ENCODE data around the gene CDR2L.
"Not testable (repeated sequence)": the region's sequence is repeated elsewhere in the genome, so short reads cannot be mapped to it uniquely, and the experiment has no call there.

The CDR2L gene

DNA sequence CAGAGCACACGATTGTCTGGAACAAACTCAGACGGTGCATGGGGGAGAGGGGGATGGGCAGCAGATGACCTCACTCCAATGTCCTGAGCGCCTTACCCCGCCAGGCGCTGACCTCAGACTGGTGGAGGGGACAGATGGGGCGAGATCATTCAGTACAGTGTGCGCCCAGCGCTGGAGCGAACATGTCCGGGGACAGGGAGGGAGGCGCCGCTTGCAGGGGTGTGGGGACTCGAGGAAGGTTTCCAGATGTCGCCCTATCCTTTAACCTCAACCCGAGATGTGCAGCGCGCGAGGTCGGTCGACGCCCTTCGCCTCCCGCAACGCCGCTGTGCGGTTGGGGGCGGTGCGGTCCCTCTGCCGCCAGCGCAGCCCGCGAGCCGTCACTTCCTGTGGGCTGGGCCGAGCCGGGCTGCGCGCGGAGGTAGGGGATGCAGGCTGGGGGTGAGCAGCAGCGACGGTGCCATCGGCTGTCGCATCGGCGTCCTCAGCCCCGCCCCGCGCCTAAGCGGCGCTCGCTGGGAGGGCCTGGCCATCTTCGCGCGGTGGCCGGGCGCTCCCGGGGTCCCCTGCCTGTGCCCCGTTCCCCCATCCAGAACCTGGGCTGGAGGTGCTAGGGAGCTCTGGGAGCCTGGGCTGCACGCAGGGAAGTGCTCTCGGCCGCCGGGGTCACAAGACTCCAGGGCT is 5.3 kb upstream of the CDR2L start:
- H4K20me1 ChIP-seq (ENCODE audit: insufficient read depth, low read length), result no peaks in the 10 kb centered on the region
- no peaks in the 10 kb centered on the region for H3K79me2 ChIP-seq (ENCODE audit: low read length)
- no peak for DNase-seq
- peak overlapping the region; percentile 81 for H3K4me2 ChIP-seq (ENCODE audit: low read depth, low read length)
- no peaks in the 10 kb centered on the region for H3F3A ChIP-seq (ENCODE audit: insufficient read depth, low read length)
- no peaks in the 10 kb centered on the region for H3K36me3 ChIP-seq (replicated peaks; ENCODE audit: insufficient read depth, low read length)
- H3K4me1 ChIP-seq (ENCODE audit: low read length), result peaks cover 7% of the 10 kb centered on the region; the same call in 1 of the 2 replicates
- no peaks in the 10 kb centered on the region for H3K9me3 ChIP-seq (replicated peaks; ENCODE audit: insufficient read depth, low read length)
- peak overlapping the region; percentile 44 for H2AFZ ChIP-seq (ENCODE audit: low read length)
- H3K9ac ChIP-seq (ENCODE audit: low read length), result no peak overlapping the region
- TF ChIP-seq EZH2phosphoT487 (IDR thresholded peaks at IDR 0.05; ENCODE audit: low read length) (no peak), EZH2 (optimal IDR thresholded peaks at IDR 0.05; ENCODE audit: low read depth, low read length) (no peak)
- TF ChIP-seq, protein P1, sequence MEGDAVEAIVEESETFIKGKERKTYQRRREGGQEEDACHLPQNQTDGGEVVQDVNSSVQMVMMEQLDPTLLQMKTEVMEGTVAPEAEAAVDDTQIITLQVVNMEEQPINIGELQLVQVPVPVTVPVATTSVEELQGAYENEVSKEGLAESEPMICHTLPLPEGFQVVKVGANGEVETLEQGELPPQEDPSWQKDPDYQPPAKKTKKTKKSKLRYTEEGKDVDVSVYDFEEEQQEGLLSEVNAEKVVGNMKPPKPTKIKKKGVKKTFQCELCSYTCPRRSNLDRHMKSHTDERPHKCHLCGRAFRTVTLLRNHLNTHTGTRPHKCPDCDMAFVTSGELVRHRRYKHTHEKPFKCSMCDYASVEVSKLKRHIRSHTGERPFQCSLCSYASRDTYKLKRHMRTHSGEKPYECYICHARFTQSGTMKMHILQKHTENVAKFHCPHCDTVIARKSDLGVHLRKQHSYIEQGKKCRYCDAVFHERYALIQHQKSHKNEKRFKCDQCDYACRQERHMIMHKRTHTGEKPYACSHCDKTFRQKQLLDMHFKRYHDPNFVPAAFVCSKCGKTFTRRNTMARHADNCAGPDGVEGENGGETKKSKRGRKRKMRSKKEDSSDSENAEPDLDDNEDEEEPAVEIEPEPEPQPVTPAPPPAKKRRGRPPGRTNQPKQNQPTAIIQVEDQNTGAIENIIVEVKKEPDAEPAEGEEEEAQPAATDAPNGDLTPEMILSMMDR (IDR thresholded peaks at IDR 0.05; ENCODE audit: low read length), result no peak
- H3K4me3 ChIP-seq (ENCODE audit: low read length), result peak overlapping the region; percentile 55
- H3K27me3 ChIP-seq (replicated peaks; ENCODE audit: insufficient read depth, low read length), result peaks cover 79% of the 10 kb centered on the region
- no peak overlapping the region for H3K27ac ChIP-seq (ENCODE audit: low read length)
- no peaks in the 10 kb centered on the region for H3K9me2 ChIP-seq (replicated peaks; ENCODE audit: insufficient read depth, low read length)

- H3K4me3 ChIP-seq (ENCODE audit: low read length), result peak overlapping the region; percentile 55
- not testable (repeated sequence) for DNase-seq; H3K27ac ChIP-seq (ENCODE audit: low read length); H3K9ac ChIP-seq (ENCODE audit: low read length); H3K79me2 ChIP-seq (ENCODE audit: low read length); H3K36me3 ChIP-seq (replicated peaks; ENCODE audit: insufficient read depth, low read length); H3K4me1 ChIP-seq (ENCODE audit: low read length); H3K9me2 ChIP-seq (replicated peaks; ENCODE audit: insufficient read depth, low read length); H4K20me1 ChIP-seq (ENCODE audit: insufficient read depth, low read length); H3F3A ChIP-seq (ENCODE audit: insufficient read depth, low read length); H3K9me3 ChIP-seq (replicated peaks; ENCODE audit: insufficient read depth, low read length)
- H3K27me3 ChIP-seq (replicated peaks; ENCODE audit: insufficient read depth, low read length), result peaks cover 77% of the 10 kb centered on the region
- peak overlapping the region; percentile 44; the same call in 1 of the 2 replicates for H2AFZ ChIP-seq (ENCODE audit: low read length)
- peak overlapping the region; percentile 81; the same call in 1 of the 2 replicates for H3K4me2 ChIP-seq (ENCODE audit: low read depth, low read length)
Measured at GRCh38 chr17:74982663-74983313, 4.6 kb upstream of the CDR2L start.

- no peaks in the 10 kb centered on the region for H3K79me2 ChIP-seq (ENCODE audit: low read length)
- no peaks in the 10 kb centered on the region for H3K9me2 ChIP-seq (replicated peaks; ENCODE audit: insufficient read depth, low read length)
- no peaks in the 10 kb centered on the region for H3K36me3 ChIP-seq (replicated peaks; ENCODE audit: insufficient read depth, low read length)
- H3K4me3 ChIP-seq (ENCODE audit: low read length), result no peak overlapping the region
- no peak for DNase-seq
- no peak overlapping the region for H3K27ac ChIP-seq (ENCODE audit: low read length)
- H3K4me1 ChIP-seq (ENCODE audit: low read length), result peaks cover 7% of the 10 kb centered on the region; the same call in 1 of the 2 replicates
- H3K27me3 ChIP-seq (replicated peaks; ENCODE audit: insufficient read depth, low read length), result peaks cover 78% of the 10 kb centered on the region
- H3K4me2 ChIP-seq (ENCODE audit: low read depth, low read length), result no peak overlapping the region
- H2AFZ ChIP-seq (ENCODE audit: low read length), result no peak overlapping the region
- H3F3A ChIP-seq (ENCODE audit: insufficient read depth, low read length), result no peaks in the 10 kb centered on the region
- H3K9me3 ChIP-seq (replicated peaks; ENCODE audit: insufficient read depth, low read length), result no peaks in the 10 kb centered on the region
- no peak overlapping the region for H3K9ac ChIP-seq (ENCODE audit: low read length)
- no peaks in the 10 kb centered on the region for H4K20me1 ChIP-seq (ENCODE audit: insufficient read depth, low read length)
- TF ChIP-seq EZH2phosphoT487 (IDR thresholded peaks at IDR 0.05; ENCODE audit: low read length) (no peak), EZH2 (optimal IDR thresholded peaks at IDR 0.05; ENCODE audit: low read depth, low read length) (no peak)
- TF ChIP-seq, protein P1 (IDR thresholded peaks at IDR 0.05; ENCODE audit: low read length), result no peak
Measured at GRCh38 chr17:74986206-74986576, 1.2 kb upstream of the CDR2L start.
